GM23248 (cell line): ENCODE measurements around the gene ST7.

Experiments used
- EZH2 ChIP-seq: fragments of 200-600 bp; sonication (generic); IDR thresholded peaks from 2 replicates; pipeline ENCODE4 v1.6.1; 2018; ENCODE audit warnings: antibody characterized with exemption, mild to moderate bottlenecking; ENCODE audit not compliant: insufficient read depth, poor library complexity, severe bottlenecking
- EZH2phosphoT487 ChIP-seq: fragments of 200-600 bp; sonication (generic); IDR thresholded peaks from 2 replicates; pipeline ENCODE4 v1.6.1; 2018; ENCODE audit warnings: antibody characterized with exemption, moderate library complexity, mild to moderate bottlenecking, low read depth; ENCODE audit not compliant: insufficient read depth

GRCh38 chr7:116985575-116985974 lies 32.3 kb downstream of the ST7 start:
- TF ChIP-seq EZH2phosphoT487 (no peak), EZH2 (no peak)
